Tibial nerve (tissue), 4 donors: ENCODE results near the gene COL4A2. TPM values are rescaled to one million over a fixed set of nuclear protein-coding genes. Genes with fewer than 3 reads are reported as not detected.
A peak's percentile ranks its signal among the peaks of the same experiment; 100 is the strongest.

Experiments used
- DNase-seq, 2 donors: peaks; one replicate each; pipeline ENCODE4 v3.0.0-alpha.2; 2019; ENCODE audit warnings: low spot score in 2 of 2
- H3K27ac ChIP-seq, 4 donors: fragments of 200-600 bp; sonication (generic) in 3 of 4; one replicate each; pipeline ENCODE4 v1.5.1; 2017 to 2019; ENCODE audit warnings: mild to moderate bottlenecking in 1 of 4
- H3K27me3 ChIP-seq, 2 donors: fragments of 200-600 bp; sonication (generic) in 1 of 2; one replicate each; pipeline versions ENCODE4 v1.5.1 to v1.6.0; 2017 to 2019
- H3K36me3 ChIP-seq, 3 donors: fragments of 200-600 bp; sonication (generic); one replicate each; pipeline ENCODE4 v1.5.1; 2018 to 2019
- H3K4me1 ChIP-seq, 4 donors: fragments of 200-600 bp; sonication (generic) in 3 of 4; one replicate each; pipeline ENCODE4 v1.5.1; 2017 to 2019
- H3K4me3 ChIP-seq, 4 donors: fragments of 200-600 bp; sonication (generic) in 3 of 4; one replicate each; pipeline ENCODE4 v1.5.1; 2017 to 2019; ENCODE audit warnings: mild to moderate bottlenecking in 1 of 4, moderate library complexity in 1 of 4
- H3K9me3 ChIP-seq, 4 donors: fragments of 200-600 bp; sonication (generic) in 3 of 4; one replicate each; pipeline ENCODE4 v1.5.1; 2017 to 2019
- EP300 ChIP-seq, 2 donors: sonication (generic); formaldehyde crosslinking; IDR thresholded peaks; one replicate each; pipeline ENCODE4 v1.6.1; 2017; ENCODE audit warnings: antibody characterized with exemption in 2 of 2, mild to moderate bottlenecking in 1 of 2
- POLR2A ChIP-seq, 2 donors: fragments of 450-650 bp; IDR thresholded peaks; one replicate each; pipeline ENCODE4 v1.6.1; 2017; ENCODE audit warnings: antibody characterized with exemption in 2 of 2, mild to moderate bottlenecking in 2 of 2, moderate library complexity in 2 of 2
- WGBS, 2 donors: methylation state at CpG; one replicate each; pipeline ENCODE4 v1.1.5; 2018; 5-methylcytosine and 5-hydroxymethylcytosine counted together
- total RNA-seq, 4 donors: library from RNA; depleted of rRNA; stranded (reverse); fragments of >200 nt; gene quantifications; one replicate each; pipeline ENCODE4 v1.1.0, GENCODE V29; 2016
- TF ChIP-seq, protein P1 (sequence below), 5 experiments: fragments of 200-600 bp in 3 of 5; fragments of 450-650 bp in 2 of 5; sonication (generic) in 3 of 5; IDR thresholded peaks; one replicate each; pipeline ENCODE4 v1.5.1; 2016 to 2019; ENCODE audit warnings: antibody characterized with exemption in 5 of 5, mild to moderate bottlenecking in 3 of 5, moderate library complexity in 2 of 5

The COL4A2 gene
- total RNA-seq, 4 donors from 2014 or later: 576 to 821 (median 658) TPM

DNA sequence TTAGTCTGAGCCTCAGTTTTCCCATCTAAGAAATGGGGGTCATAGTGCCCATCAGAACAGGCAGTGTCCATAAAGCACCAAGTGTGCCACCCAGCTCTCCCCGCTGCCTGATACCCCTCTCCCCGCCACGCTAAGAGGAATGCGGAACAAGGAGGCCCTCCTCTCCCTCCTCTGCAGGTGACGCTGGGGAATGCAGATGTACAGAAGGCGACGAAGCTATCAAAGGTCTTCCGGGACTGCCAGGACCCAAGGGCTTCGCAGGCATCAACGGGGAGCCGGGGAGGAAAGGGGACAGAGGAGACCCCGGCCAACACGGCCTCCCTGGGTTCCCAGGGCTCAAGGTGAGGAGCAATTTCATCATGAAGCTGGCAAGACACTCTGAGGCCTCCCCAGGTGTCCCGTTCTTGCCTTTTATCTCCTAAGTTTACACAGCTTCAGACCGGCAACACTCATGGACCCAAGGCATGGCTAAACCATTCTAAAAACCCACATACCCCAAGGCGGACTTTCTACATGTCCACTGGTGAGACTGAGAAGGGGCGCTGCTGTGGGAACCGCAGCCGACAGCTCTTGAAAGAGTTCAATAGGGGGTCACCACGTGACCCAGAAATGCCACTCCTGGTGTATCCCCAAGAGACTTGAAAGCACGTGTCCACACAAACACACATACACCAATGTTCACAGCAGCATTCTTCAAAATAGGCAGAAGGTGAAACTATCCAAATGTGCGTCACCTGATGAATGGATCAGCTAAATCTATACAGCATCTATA is 151.7 kb downstream of the COL4A2 start:
- Histone ChIP-seq H3K4me3 (no peak overlapping the region), H3K27ac (peak overlapping the region in 1 of 4 donors; percentile 18), H3K36me3 (peaks cover 0 to 88% (median 6%) of the 10 kb centered on the region in 3 donors), H3K9me3 (no peaks in the 10 kb centered on the region), H3K27me3 (no peaks in the 10 kb centered on the region), H3K4me1 (peaks cover 0 to 11% (median 3%) of the 10 kb centered on the region in 4 donors)
- TF ChIP-seq POLR2A (IDR thresholded peaks at IDR 0.05): no peak
- TF ChIP-seq, protein P1, sequence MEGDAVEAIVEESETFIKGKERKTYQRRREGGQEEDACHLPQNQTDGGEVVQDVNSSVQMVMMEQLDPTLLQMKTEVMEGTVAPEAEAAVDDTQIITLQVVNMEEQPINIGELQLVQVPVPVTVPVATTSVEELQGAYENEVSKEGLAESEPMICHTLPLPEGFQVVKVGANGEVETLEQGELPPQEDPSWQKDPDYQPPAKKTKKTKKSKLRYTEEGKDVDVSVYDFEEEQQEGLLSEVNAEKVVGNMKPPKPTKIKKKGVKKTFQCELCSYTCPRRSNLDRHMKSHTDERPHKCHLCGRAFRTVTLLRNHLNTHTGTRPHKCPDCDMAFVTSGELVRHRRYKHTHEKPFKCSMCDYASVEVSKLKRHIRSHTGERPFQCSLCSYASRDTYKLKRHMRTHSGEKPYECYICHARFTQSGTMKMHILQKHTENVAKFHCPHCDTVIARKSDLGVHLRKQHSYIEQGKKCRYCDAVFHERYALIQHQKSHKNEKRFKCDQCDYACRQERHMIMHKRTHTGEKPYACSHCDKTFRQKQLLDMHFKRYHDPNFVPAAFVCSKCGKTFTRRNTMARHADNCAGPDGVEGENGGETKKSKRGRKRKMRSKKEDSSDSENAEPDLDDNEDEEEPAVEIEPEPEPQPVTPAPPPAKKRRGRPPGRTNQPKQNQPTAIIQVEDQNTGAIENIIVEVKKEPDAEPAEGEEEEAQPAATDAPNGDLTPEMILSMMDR (IDR thresholded peaks at IDR 0.05): no peak
- DNase-seq: no peak
- 75 to 85% methylated on average over 22 of the region's 22 CpGs for WGBS, 2 donors

- Histone ChIP-seq H3K27me3 (no peaks in the 10 kb centered on the region), H3K4me3 (no peak overlapping the region), H3K9me3 (no peaks in the 10 kb centered on the region), H3K4me1 (no peaks in the 10 kb centered on the region), H3K36me3 (peaks cover 0 to 100% (median 6%) of the 10 kb centered on the region in 3 donors), H3K27ac (no peak overlapping the region)
- DNase-seq: no peak
- 88 to 94% methylated on average over 9 to 15 of the region's 15 CpGs for WGBS, 2 donors
- TF ChIP-seq EP300 (IDR thresholded peaks at IDR 0.05) (no peak), POLR2A (IDR thresholded peaks at IDR 0.05) (no peak)
- TF ChIP-seq, protein P1 (IDR thresholded peaks at IDR 0.05): no peak
Measured at GRCh38 chr13:110462091-110462490, 155.0 kb downstream of the COL4A2 start.

DNA sequence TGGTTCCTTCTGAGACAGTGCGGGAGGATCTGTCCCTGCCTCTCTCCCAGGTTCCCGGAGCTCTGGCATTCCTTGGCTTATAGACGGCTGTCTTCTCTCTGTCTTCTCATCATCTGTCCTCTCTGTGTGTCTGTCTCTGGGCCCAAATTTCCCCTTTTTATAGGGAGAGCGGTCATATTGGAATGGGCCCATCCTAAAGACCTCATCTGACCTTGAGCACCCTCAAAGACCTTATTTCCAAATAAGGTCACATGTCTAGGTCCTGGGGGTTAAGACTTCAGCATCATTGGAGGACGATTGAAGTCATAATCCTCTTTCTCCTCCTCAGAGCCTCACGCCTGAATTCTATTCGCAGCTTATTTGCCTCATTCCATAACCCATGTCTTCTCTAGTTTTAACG is 156.1 kb downstream of the COL4A2 start:
- H3K36me3 ChIP-seq: peaks cover 0 to 100% (median 6%) of the 10 kb centered on the region in 3 donors
- H3K27me3 ChIP-seq: no peaks in the 10 kb centered on the region
- no peak for DNase-seq
- 57 to 86% methylated on average over 8 of the region's 8 CpGs for WGBS, 2 donors
- no peak overlapping the region for H3K27ac ChIP-seq
- H3K9me3 ChIP-seq: no peaks in the 10 kb centered on the region
- no peaks in the 10 kb centered on the region for H3K4me1 ChIP-seq
- TF ChIP-seq, protein P1 (IDR thresholded peaks at IDR 0.05): no peak
- no peak for TF ChIP-seq EP300 (IDR thresholded peaks at IDR 0.05)
- no peak for TF ChIP-seq POLR2A (IDR thresholded peaks at IDR 0.05)
- no peak overlapping the region for H3K4me3 ChIP-seq

DNA sequence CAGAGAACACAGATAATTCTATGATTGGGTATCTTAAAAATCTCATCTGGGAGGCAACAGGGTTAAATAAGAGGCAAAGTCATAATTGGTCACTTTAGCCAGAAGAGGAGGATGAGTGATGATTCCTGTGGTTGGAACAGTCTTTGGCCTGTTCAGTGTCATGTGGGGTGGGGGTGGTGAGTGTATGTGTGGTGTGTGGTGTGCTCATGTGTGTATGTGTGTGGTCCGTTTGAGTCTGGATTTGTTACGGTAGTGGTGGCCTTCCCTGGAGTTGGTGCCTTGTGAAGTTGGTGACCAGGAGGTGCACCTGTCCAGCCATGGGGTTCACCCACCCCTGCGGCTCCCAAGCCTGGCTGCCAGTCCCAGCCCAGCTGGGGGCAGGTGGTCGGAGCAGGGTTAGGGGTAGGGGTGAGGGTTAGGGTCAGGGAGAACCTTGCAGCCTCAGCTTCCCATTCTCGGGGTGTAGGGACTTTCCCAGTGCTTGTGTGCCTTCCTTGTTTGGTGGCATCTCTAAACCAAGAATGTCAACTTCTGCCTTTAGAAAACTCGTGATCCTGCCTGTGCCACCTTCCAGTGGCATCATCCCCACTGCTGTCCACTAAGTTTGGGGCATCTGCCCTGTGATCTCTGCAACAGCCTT is 156.9 kb downstream of the COL4A2 start:
- Histone ChIP-seq H3K27ac (peak overlapping the region in 2 of 4 donors; percentile 55 to 66), H3K36me3 (peaks cover 0 to 100% (median 6%) of the 10 kb centered on the region in 3 donors), H3K4me3 (no peak overlapping the region), H3K4me1 (no peaks in the 10 kb centered on the region), H3K27me3 (no peaks in the 10 kb centered on the region), H3K9me3 (no peaks in the 10 kb centered on the region)
- WGBS, 2 donors: 68 to 83% methylated on average over 6 of the region's 6 CpGs
- DNase-seq: no peak
- TF ChIP-seq EP300 (IDR thresholded peaks at IDR 0.05) (peak in 1 of 2 donors; percentile 11), POLR2A (IDR thresholded peaks at IDR 0.05) (no peak)
- TF ChIP-seq, protein P1 (IDR thresholded peaks at IDR 0.05): no peak
